OCI-LY3 (cell line): ENCODE data around the gene THUMPD1.
"Not testable (repeated sequence)": the region's sequence is repeated elsewhere in the genome, so short reads cannot be mapped to it uniquely, and the experiment has no call there.

Source experiments
- H2AFZ ChIP-seq: fragments of 200-600, 300-600 bp; shearing (Covaris generic); 2 replicates; pipeline ENCODE4 v1.6.0; 2014; ENCODE audit warnings: antibody characterized with exemption, low read depth, low read length
- H3K27ac ChIP-seq: fragments of 200-600, 300-600 bp; sonication (generic); 2 replicates; pipeline ENCODE4 v1.5.1; 2014; ENCODE audit warnings: mild to moderate bottlenecking, low read length, moderate library complexity, mixed read lengths
- H3K27me3 ChIP-seq: fragments of 200-600, 300-600 bp; sonication (generic); 2 replicates; pipeline ENCODE4 v1.6.1; 2014; ENCODE audit warnings: low read depth, low read length, mixed read lengths
- H3K36me3 ChIP-seq: fragments of 200-600, 300-600 bp; sonication (generic); replicated peaks from 2 replicates; pipeline ENCODE3; 2014; ENCODE audit warnings: low read depth, low read length, mixed read lengths
- H3K4me1 ChIP-seq: fragments of 300-600, 200-600 bp; sonication (generic); 2 replicates; pipeline ENCODE4 v1.6.1; 2014; ENCODE audit warnings: low read length, mixed read lengths
- H3K4me2 ChIP-seq: fragments of 200-600, 300-600 bp; sonication (generic); 2 replicates; pipeline ENCODE4 v1.6.1; 2014; ENCODE audit warnings: low read length, mixed read lengths
- H3K4me3 ChIP-seq: fragments of 300-600, 200-600 bp; sonication (generic); 2 replicates; pipeline ENCODE4 v1.5.1; 2014; ENCODE audit warnings: antibody characterized with exemption, mild to moderate bottlenecking, low read length, moderate library complexity
- H3K79me2 ChIP-seq: fragments of 300-600, 200-600 bp; shearing (Covaris generic); 2 replicates; pipeline ENCODE4 v1.6.1; 2014; ENCODE audit warnings: mild to moderate bottlenecking, low read length, mixed read lengths
- H3K9ac ChIP-seq: fragments of 300-600, 200-600 bp; shearing (Covaris generic); 2 replicates; pipeline ENCODE4 v1.6.0; 2014; ENCODE audit warnings: mild to moderate bottlenecking, low read length, moderate library complexity
- H3K9me3 ChIP-seq: fragments of 200-600, 300-600 bp; shearing (Covaris generic); 2 replicates; pipeline ENCODE4 v1.6.1; 2014; ENCODE audit warnings: low read length, mixed read lengths; ENCODE audit not compliant: insufficient read depth
- H4K20me1 ChIP-seq: fragments of 200-600, 300-600 bp; sonication (generic); 2 replicates; pipeline ENCODE4 v1.6.1; 2016; ENCODE audit warnings: low read length, mixed read lengths; ENCODE audit not compliant: insufficient read depth
- EZH2phosphoT487 ChIP-seq: fragments of 200-600 bp; shearing (Covaris generic); IDR thresholded peaks from 2 replicates; pipeline ENCODE4 v1.6.1; 2018; ENCODE audit warnings: antibody characterized with exemption, mixed run types, low read depth
- TF ChIP-seq, protein P1 (sequence below): fragments of 200-600, 300-600 bp; sonication (generic); IDR thresholded peaks from 2 replicates; pipeline ENCODE4 v1.5.1; 2014; ENCODE audit warnings: antibody characterized with exemption, low read length, low read depth

THUMPD1 gene

DNA sequence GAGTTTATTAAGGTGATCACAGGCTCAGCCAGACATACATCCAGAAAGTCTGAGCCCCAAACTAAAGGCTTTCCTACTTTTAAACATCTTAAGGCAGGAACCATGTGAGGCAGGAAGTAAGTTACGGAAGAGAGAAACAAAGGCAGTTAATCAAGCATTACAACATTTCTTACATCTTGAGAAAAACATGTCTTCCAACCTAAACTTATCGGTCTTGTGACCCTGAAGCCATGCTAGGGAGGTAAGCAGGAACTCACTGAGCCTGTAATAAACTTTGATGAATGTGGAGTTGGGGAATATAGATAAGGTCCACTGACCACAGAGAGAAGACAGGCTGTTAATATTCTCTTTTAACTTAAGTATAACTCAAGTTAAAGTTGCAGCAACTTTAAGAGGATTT, 18.7 kb upstream of the THUMPD1 start:
- Histone ChIP-seq H3K36me3 (no peaks in the 10 kb centered on the region), H3K4me1 (peaks cover 18% of the 10 kb centered on the region), H3K79me2 (no peaks in the 10 kb centered on the region), H4K20me1 (no peaks in the 10 kb centered on the region), H3K27ac (no peak overlapping the region), H3K27me3 (no peaks in the 10 kb centered on the region), H3K4me2 (no peak overlapping the region), H3K9me3 (no peaks in the 10 kb centered on the region), H3K9ac (no peak overlapping the region), H2AFZ (no peak overlapping the region), H3K4me3 (no peak overlapping the region)
- TF ChIP-seq, protein P1, sequence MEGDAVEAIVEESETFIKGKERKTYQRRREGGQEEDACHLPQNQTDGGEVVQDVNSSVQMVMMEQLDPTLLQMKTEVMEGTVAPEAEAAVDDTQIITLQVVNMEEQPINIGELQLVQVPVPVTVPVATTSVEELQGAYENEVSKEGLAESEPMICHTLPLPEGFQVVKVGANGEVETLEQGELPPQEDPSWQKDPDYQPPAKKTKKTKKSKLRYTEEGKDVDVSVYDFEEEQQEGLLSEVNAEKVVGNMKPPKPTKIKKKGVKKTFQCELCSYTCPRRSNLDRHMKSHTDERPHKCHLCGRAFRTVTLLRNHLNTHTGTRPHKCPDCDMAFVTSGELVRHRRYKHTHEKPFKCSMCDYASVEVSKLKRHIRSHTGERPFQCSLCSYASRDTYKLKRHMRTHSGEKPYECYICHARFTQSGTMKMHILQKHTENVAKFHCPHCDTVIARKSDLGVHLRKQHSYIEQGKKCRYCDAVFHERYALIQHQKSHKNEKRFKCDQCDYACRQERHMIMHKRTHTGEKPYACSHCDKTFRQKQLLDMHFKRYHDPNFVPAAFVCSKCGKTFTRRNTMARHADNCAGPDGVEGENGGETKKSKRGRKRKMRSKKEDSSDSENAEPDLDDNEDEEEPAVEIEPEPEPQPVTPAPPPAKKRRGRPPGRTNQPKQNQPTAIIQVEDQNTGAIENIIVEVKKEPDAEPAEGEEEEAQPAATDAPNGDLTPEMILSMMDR, result no peak
- no peak for TF ChIP-seq EZH2phosphoT487

DNA sequence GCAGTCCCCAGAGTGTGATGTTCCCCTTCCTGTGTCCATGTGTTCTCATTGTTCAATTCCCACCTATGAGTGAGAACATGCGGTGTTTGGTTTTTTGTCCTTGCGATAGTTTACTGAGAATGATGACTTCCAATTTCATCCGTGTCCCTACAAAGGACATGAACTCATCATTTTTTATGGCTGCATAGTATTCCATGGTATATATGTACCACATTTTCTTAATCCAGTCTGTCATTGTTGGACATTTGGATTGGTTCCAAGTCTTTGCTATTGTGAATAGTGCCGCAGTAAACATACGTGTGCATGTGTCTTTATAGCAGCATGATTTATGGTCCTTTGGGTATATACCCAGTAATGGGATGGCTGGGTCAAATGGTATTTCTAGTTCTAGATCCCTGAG, 14.2 kb upstream of the THUMPD1 start:
- not testable (repeated sequence) for H3K4me1 ChIP-seq, H3K9me3 ChIP-seq, H3K4me3 ChIP-seq, H3K4me2 ChIP-seq, H2AFZ ChIP-seq, H4K20me1 ChIP-seq, H3K27me3 ChIP-seq, H3K9ac ChIP-seq, H3K36me3 ChIP-seq, H3K79me2 ChIP-seq, H3K27ac ChIP-seq

DNA sequence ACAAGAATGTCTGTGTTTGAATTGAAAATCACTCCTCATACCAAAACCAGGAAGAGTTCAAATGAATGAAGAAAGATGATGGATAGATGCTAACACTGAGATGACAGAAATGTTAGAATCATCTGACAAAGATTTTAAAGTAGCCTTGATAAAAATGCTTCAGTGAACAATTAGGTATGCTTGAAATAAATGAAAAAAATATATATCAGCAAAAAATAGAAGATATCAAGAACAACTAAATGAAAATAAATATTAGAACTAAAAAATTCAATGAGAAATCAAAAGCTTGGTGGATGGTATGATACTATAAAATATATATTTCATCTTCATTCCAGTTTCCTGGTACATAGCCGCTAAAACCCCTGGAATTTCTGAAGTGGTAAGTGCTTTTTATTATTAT, 13.6 kb upstream of the THUMPD1 start:
- no peaks in the 10 kb centered on the region for H3K36me3 ChIP-seq
- no peak overlapping the region for H3K4me3 ChIP-seq
- H3K27me3 ChIP-seq, result no peaks in the 10 kb centered on the region
- peaks cover under 1% of the 10 kb centered on the region; the same call in 1 of the 2 replicates for H3K4me1 ChIP-seq
- H3K9ac ChIP-seq, result no peak overlapping the region
- no peaks in the 10 kb centered on the region for H4K20me1 ChIP-seq
- H2AFZ ChIP-seq, result no peak overlapping the region
- H3K4me2 ChIP-seq, result no peak overlapping the region
- H3K27ac ChIP-seq, result no peak overlapping the region
- TF ChIP-seq, protein P1, result no peak
- no peak for TF ChIP-seq EZH2phosphoT487
- H3K9me3 ChIP-seq, result no peaks in the 10 kb centered on the region
- no peaks in the 10 kb centered on the region for H3K79me2 ChIP-seq

DNA sequence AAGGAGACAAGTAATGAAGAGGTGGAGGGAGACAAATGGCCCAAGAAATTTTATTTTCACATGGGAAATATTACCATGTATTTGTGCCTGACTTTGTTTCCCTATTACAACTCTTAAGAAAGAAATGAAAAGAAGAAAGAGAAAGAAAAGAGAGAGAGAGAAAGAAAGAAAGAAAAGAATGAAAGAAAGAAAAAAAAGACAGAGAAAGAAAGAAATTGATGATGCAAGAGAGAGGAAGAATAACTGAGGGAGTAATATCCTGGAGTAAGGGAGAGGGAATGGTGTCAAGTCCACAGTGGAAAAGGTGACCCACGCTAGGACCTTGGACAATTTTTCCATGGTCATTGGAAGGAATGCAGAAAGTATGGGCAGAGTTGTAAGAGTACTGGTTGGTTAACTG, 12.1 kb upstream of the THUMPD1 start:
- Histone ChIP-seq H3K36me3 (no peaks in the 10 kb centered on the region), H3K4me1 (peaks cover 3% of the 10 kb centered on the region), H3K79me2 (no peaks in the 10 kb centered on the region), H3K4me3 (no peak overlapping the region), H3K9me3 (no peaks in the 10 kb centered on the region), H4K20me1 (no peaks in the 10 kb centered on the region), H3K9ac (no peak overlapping the region), H3K27me3 (no peaks in the 10 kb centered on the region), H3K4me2 (no peak overlapping the region), H3K27ac (no peak overlapping the region), H2AFZ (no peak overlapping the region)
- TF ChIP-seq, protein P1, result no peak
- no peak for TF ChIP-seq EZH2phosphoT487

DNA sequence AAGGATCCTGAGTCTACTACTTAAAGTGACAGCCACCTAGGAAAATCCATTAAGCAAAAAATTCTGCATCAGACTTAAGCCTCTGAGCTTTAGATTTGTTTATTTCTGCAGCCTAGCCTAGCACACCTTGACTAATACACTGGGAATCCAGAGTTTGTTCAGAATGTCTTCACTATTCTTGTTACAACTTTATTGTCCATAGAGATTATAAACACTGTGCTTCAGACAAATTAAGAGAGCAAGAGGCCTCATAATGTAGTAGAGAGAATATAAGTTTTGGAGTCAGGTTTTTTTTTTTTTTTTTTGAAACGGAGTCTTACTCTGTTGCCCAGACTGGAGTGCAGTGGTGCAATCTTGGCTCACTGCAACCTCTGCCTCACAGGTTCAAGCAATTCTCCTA, 8.9 kb upstream of the THUMPD1 start:
- Histone ChIP-seq H3K27ac (no peak overlapping the region), H3K4me3 (no peak overlapping the region), H3K27me3 (no peaks in the 10 kb centered on the region), H3K9me3 (no peaks in the 10 kb centered on the region), H2AFZ (no peak overlapping the region), H3K36me3 (no peaks in the 10 kb centered on the region), H3K79me2 (no peaks in the 10 kb centered on the region), H3K4me1 (peaks cover 29% of the 10 kb centered on the region), H4K20me1 (no peaks in the 10 kb centered on the region), H3K9ac (no peak overlapping the region), H3K4me2 (no peak overlapping the region)
- no peak for TF ChIP-seq EZH2phosphoT487
- TF ChIP-seq, protein P1, result no peak
